GM12891 (cell line): Measurements from ENCODE around the gene WIZ.
A peak's percentile ranks its signal among the peaks of the same experiment; 100 is the strongest.

Source experiments
- DNase-seq: peaks from one replicate; pipeline ENCODE4 v3.0.0; 2011; ENCODE audit warnings: low spot score; ENCODE audit not compliant: insufficient read length
- FAIRE-seq: peaks from 2 replicates; lab custom pipeline; 2011; peaks lifted over from hg19 to GRCh38; lab: Jason Lieb, UNC
- PAX5 ChIP-seq: IDR thresholded peaks from 2 replicates; pipeline ENCODE4 v1.6.1; 2011; ENCODE audit warnings: low read length, moderate library complexity, mild to moderate bottlenecking; ENCODE audit not compliant: insufficient read depth, severe bottlenecking
- POLR2A ChIP-seq: IDR thresholded peaks from 2 replicates; pipeline ENCODE4 v1.6.1; 2011; ENCODE audit warnings: low read depth, low read length, control low read depth
- POLR2AphosphoS5 ChIP-seq: IDR thresholded peaks from 2 replicates; pipeline ENCODE4 v1.6.1; 2011; ENCODE audit warnings: low read depth, low read length, control low read depth
- POU2F2 ChIP-seq: IDR thresholded peaks from 2 replicates; pipeline ENCODE4 v1.6.1; 2011; ENCODE audit warnings: low read depth, mild to moderate bottlenecking, control low read depth, low read length, moderate library complexity
- SPI1 ChIP-seq: IDR thresholded peaks from 2 replicates; pipeline ENCODE4 v1.6.1; 2011; ENCODE audit warnings: low read depth, low read length, control low read depth
- TAF1 ChIP-seq: IDR thresholded peaks from 2 replicates; pipeline ENCODE4 v1.6.1; 2011; ENCODE audit warnings: low read depth, low read length, control low read depth

Gene WIZ

GRCh38 chr19:15379999-15380647 is 69.6 kb downstream of the WIZ start:
- TF ChIP-seq SPI1 (no peak), TAF1 (no peak), POLR2AphosphoS5 (no peak), POU2F2 (no peak), PAX5 (no peak), POLR2A (no peak)
- FAIRE-seq, result no peak
- DNase-seq, result no peak

GRCh38 chr19:15379083-15379998 is 70.4 kb downstream of the WIZ start, which contains the start of gene AKAP8:
Gene AKAP8 (minus strand): TSS chr19:15379787. CDS start chr19:15379731, 56 bp downstream.
- peak; percentile 99 for FAIRE-seq

GRCh38 chr19:15378534-15379082 is 71.1 kb downstream of the WIZ start:
- peak; percentile 63 for DNase-seq
- TF ChIP-seq POU2F2, result no peak
- peak; percentile 55; the same call in 1 of the 2 replicates for TF ChIP-seq TAF1
- no peak for TF ChIP-seq SPI1
- TF ChIP-seq POLR2A, result no peak; the same call in none of the 2 replicates
- TF ChIP-seq PAX5, result no peak
- TF ChIP-seq POLR2AphosphoS5, result peak; percentile 32; the same call in 1 of the 2 replicates
- FAIRE-seq, result no peak

More at GRCh38 chr19:15379083-15379998, 70.4 kb downstream of the WIZ start, which contains the start of gene AKAP8:
- TF ChIP-seq POLR2A, result peak; percentile 81
- TF ChIP-seq PAX5, result no peak
- TF ChIP-seq SPI1, result peak; percentile 38; the same call in 1 of the 2 replicates
- no peak; the same call in none of the 2 replicates for TF ChIP-seq POU2F2
- peak; percentile 97 for TF ChIP-seq POLR2AphosphoS5
- TF ChIP-seq TAF1, result peak; percentile 68
- peak; percentile 96 for DNase-seq

- no peak for FAIRE-seq
- TF ChIP-seq POU2F2 (no peak), POLR2A (no peak)
- DNase-seq, result no peak
Observed at GRCh38 chr19:15374796-15375440, 74.8 kb downstream of the WIZ start.

GRCh38 chr19:15374105-15374651 is 75.6 kb downstream of the WIZ start:
- no peak for TF ChIP-seq POLR2A
- no peak for TF ChIP-seq PAX5
- TF ChIP-seq POLR2AphosphoS5, result no peak
- no peak for TF ChIP-seq TAF1
- TF ChIP-seq SPI1, result no peak
- no peak for TF ChIP-seq POU2F2
- DNase-seq (no peak), FAIRE-seq (no peak)

GRCh38 chr19:15373644-15374043 is 76.1 kb downstream of the WIZ start:
- DNase-seq (no peak), FAIRE-seq (no peak)
- TF ChIP-seq POLR2A, result no peak
- no peak for TF ChIP-seq TAF1
- TF ChIP-seq POU2F2, result no peak
- TF ChIP-seq POLR2AphosphoS5, result no peak
- no peak for TF ChIP-seq PAX5
- TF ChIP-seq SPI1, result no peak

GRCh38 chr19:15372891-15373301 is 76.9 kb downstream of the WIZ start:
- DNase-seq (no peak), FAIRE-seq (no peak)
- TF ChIP-seq SPI1 (no peak), POU2F2 (no peak), POLR2AphosphoS5 (no peak), PAX5 (no peak), POLR2A (no peak), TAF1 (no peak)

- no peak for FAIRE-seq
- TF ChIP-seq POLR2A (no peak), PAX5 (no peak)
- DNase-seq, result no peak
Observed at GRCh38 chr19:15372470-15372869, 77.3 kb downstream of the WIZ start.

- no peak for FAIRE-seq
- no peak for DNase-seq
- TF ChIP-seq TAF1 (no peak), POU2F2 (no peak), SPI1 (no peak), POLR2A (no peak), PAX5 (no peak), POLR2AphosphoS5 (no peak)
Observed at GRCh38 chr19:15371786-15372380, 77.9 kb downstream of the WIZ start.
